GM19328 (cell line): ENCODE data around the gene HAO1.

Source experiments
- ATAC-seq: cut with Tn5 transposase; IDR thresholded peaks from one replicate; pipeline ENCODE4 v1.9.1; 2021; ENCODE audit warnings: mild to moderate bottlenecking, moderate library complexity; ENCODE audit not compliant: unreplicated experiment

HAO1 gene

DNA sequence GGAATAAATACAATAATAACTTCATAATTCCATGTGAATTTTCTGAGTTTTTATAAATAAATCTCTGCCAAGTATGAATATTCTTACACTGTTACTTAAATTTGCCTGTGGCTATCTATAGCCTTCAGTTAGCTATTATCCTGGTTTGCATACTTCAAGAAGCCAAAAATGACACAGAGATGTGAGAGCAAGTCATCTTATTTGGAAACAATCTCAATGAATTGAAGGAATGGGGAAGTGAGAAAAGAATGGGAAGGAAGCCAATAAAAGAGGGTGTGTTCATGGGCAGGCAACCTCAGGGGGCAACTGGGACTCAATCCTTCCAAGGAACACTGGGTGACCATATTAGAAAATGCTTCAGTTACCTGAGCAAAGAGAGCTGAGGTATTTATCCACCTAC lies 9.9 kb downstream of the HAO1 start:
- ATAC-seq = no peak

DNA sequence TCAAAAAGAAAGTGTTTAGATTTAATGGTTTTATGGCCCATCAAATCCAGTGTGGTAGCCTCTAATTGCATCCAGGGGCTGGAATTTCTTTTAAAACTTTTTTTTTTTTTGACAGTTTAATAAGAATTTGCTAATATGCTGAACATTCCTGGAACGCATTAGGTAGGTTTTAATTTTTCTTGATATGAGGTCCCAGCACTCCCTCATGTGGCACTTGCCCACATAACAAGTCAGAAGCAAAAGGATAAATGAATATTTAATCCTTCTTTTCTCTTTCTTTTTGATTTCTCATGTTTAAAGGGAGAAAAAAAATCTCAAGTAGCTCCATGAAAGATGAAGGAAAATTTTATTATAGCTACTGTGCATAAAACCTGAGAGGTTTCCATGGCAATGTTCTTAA lies 13.5 kb downstream of the HAO1 start:
- ATAC-seq = no peak

DNA sequence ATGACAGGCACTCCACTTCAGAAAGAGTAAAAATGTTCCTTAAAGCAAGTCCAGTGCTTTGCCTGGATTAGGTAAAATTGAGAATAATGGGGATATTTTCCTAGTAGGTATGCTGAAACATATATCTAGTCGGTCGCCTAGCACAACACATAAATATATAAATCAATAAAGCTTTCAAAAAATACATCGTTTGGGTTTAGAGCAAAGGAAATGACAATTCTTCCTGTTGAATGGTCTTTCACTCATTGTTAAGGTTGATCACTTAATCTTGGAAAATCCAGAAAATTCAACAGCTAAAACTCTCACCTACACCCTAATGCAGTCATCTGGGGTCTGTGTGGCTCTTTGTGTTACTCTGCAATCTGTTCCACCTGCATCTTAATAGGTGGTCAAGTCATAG lies 13.9 kb downstream of the HAO1 start:
- no peak for ATAC-seq

DNA sequence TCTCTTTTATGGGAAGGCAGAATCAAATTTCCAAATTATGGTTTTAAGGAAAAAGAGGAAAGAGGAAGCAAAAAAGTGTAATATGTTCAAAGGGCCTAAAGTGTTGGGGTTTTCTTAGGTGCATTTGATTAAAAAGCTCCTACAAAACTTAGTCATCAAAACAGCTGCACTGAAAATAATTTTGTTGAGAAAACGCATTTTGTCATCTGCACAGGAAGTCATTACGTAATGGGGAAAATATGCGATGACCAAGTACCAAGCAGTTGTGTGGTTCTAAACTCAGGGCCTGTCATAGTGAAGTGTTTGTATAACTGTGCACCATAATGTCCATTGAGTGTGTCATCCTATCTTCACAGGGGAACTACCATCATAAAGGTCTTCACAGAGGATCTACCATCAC lies 15.6 kb downstream of the HAO1 start:
- ATAC-seq = no peak

DNA sequence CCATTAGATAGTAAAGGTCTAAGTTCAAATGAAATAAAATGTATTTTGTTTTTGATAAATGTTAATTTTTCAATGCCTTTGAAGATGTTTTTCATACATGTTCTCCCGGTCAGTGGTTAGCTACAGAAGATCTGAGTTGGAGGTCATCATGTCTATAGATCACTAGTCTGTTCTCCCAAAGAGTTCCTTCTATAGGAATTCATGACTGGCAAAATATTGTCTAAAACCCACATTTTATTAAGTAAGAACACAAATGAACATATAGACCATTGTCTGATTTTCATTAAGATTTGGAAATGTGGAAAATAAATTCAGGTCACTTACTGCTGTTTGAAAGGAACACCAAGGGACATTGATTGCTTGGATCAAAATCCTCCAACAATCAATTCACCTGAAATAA lies 23.6 kb downstream of the HAO1 start:
- no peak for ATAC-seq

DNA sequence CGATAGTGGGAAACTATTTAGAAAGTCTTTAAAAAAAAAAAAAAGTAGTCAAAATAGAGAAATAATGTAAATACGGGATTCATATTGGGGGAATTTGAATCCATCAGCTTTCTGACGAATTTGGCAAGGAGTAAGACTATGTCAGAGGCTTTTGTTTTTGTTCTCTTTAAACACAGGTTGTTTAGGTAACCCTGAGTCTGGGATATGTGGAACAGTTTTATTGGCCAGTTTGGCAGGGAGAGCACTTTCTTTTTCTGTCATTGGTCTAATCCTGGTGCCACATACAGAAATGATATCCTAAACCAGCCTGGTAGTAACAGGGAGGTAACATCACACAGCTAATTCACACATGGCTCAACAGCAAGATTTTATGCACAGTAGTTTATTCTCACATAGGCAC lies 27.7 kb downstream of the HAO1 start:
- ATAC-seq = no peak

DNA sequence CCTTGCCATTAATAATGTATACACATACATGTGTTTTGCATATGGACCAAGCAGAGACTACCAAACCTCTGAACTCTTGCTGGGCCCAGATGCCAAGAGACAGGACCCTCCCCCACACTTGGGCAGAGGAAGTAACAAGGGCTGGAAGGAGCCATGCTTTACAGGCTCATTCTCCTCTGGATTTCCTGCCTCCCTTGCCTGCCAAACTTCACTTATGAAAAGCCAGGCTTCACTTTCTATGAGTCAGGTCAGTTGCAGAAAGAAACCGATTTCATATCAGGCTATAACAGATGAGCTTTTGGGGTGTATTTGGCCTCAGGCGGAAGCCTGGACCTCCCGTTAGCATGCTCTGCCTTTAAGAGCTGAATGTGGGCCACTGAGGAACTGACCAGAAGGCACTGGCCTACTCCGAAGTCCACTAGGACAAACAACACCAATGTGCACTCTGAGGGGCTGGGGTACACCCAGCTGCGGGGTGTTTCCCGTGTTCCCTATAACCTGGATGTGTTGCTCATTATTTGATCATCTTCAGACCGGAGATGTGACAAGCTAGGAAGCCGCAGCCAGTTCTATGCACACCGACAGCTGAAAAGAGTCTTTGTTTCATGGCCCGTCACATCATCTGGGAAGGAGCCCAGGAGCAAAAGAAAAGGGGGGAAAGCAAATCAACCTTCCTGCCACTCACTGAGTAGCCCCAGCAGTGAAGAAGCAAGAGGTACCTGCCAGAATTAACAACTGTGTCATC lies 28.5 kb downstream of the HAO1 start:
- ATAC-seq = no peak

DNA sequence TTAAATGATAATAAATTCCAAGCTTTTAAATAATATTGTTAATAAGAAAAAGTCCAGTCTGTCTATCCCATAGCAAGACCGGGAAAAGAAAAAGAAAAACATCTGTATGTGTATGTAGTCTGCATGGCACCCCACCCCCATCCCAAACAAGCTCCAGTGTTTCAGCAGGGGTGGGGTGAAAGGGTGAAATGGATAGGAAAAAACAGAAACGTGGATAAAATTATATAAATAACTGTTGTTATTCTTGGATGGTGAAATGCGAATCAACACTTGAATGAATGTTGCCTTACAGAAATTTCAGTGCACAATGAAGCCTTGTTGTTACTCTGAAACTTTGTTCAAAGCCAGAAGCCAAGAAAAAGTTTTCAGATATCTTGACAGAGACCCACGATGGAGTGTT lies 31.4 kb downstream of the HAO1 start:
- ATAC-seq = no peak

DNA sequence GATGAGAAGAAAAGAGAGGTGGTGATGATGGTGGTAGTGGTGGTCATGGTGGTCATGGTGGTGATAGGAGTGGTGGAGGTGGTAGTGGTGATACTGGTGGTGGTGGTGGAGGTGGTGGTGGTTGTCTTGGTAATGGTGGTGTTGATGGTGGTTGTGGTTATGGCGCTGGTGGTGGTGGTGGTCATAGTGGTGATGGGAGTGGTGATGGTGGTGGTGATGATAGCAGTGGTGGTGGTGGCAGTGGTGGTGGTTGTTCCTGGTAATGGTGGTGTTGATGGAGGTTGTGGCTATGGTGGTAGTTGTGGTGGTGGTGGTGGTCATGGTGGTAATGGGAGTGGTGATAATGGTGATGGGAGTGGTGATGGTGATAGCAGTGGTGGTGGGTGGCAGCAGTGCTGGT lies 36.8 kb downstream of the HAO1 start:
- ATAC-seq = no peak

DNA sequence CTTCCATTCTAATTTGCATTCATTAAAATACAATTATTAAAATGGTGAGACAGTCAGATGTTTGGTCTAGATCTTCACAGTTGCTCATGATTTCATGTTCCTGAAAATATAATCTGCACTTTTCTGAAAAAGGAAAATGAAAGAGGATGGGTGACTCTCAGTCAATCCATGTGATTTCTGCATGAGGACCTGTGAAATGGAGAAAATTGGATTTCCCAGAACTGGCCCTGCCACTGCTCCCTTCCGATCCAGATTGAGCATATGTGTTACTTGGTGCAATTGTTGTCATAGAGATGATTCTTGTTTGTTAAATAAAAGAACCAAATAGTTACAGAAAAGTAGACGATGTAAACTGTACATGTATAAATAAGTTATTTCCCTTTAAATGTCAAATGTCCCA lies 37.4 kb downstream of the HAO1 start:
- ATAC-seq = no peak

DNA sequence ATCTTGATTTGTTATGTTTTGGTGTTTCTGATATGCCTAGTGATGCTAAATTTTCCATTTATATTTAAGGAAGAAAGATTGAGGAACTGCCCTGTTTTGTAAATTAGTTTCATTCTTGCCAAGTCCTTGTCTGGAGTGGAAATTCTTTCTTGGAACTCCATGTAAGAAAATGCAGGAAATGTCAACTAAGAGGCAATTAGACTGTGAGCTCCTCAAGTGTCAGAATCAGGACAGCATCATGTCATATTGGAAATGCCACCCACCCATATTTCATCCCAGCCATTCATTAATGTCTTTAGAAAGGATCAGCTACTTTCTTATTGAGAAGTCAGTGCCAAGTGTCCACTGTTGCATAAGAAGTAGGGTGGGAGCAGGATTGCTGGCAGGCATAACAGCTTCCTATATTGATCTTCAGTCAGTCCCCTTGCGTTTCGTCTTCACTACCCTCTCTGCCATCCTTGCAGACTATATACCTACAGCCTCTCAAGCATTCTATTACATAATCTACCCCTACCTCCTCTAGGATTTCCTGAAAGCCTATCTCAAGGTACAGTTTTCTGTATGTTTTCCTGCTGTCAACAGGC lies 42.4 kb downstream of the HAO1 start:
- ATAC-seq = no peak

DNA sequence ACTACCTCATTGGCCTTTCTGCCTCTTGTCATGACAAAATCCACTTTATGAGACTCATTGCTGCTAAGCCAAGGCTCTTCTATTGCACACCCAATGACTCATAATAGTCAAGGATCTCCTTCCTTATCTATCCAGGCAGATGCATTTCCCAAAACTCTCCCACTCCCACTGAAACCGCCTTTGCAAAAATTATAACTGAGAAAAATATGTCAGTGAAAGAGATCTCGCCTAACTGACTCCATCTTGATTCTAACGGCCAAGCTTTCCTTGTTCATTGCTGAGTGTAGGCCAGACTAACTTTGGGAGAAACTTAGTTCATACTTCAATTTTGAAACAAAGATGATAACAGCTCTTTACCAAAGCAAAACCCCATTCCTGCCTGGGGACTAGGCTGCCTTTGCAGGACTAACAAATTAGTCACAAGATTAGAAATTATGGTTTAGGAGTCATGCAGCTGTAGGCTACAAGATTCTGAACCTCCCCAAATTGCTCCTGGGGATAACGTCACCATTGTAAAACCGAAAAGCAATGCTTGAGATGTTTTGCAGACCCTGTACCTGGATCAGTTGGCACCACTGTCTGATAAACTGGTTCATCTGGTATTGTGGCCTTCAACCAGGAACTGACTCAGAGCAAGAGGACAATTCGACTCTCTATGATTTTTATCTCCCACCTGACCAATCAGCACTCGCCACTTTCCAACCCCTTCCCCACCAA lies 47.1 kb downstream of the HAO1 start:
- ATAC-seq = no peak

DNA sequence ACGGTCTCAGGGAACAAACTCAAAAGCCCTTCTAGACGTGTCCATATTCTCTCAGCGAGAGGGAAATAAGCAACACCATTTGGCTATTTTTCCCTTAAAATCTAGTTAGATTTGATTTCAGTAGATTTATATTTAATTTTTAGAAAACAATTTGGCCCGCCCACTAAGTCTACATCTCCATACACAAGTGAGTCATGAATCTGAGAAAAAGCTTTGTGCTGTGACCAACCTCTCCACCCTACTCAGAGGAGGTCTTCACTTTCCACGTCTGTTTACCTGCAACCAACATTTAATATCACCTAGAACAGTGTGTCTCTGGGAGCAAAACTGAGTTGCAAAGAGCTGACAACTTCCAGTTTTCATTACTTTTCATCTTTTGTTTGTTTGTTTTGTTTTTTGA lies 48.6 kb downstream of the HAO1 start:
- no peak for ATAC-seq

DNA sequence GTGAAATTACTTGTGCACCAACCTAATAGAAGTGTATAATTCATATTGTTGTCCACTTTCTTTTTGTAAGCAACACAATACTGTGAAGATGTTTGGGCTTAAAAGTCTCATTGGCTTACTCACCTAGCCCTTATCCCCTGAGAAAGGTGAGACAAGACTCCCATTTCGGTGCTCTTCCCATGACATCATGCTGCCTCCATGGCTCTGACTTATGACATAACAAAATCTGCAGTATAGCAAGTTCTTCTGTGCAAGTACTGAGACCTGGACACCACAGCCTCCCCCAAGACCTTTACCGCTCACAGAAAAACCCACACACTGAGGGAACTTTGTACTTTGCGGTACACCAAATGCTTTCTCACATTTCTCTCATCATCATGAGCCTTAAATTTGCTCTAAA lies 50.5 kb downstream of the HAO1 start:
- ATAC-seq = no peak

DNA sequence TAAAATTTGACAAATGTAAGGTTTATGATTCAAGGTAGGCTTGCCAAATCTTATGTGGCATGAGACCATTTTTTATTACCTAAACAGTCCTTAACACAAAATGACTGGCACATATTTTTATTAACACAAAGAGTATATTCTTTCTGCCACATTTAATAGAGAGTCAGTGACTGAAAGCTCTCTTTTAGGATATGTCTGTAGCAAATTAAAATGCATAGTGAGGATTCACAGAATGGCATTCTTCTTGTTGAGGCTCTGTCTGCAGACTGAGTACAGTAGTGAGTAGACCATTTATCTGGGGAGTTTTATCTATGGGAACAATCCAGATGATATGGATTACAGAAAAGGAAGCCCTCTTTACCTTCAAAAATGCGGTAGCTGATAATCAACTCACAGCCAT lies 56.5 kb downstream of the HAO1 start:
- ATAC-seq = no peak

DNA sequence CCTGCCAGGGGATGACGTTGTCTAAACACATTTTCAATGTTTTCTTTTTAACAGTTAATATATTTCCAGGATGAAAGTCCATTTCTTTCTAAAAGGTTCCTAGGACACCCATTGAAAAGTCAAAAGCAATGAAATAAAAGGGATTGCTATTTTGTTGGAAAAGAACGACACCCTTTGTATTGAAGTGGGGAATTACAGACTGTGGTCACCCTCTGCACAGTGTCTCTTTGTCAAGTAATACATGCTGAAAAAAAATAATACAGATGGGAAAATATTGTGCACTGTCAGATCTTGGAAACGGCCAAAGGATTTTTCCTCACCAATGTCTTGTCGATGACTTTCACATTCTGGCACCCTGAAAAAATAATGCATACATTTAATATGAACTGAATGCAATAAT lies 56.9 kb downstream of the HAO1 start:
- ATAC-seq = no peak

DNA sequence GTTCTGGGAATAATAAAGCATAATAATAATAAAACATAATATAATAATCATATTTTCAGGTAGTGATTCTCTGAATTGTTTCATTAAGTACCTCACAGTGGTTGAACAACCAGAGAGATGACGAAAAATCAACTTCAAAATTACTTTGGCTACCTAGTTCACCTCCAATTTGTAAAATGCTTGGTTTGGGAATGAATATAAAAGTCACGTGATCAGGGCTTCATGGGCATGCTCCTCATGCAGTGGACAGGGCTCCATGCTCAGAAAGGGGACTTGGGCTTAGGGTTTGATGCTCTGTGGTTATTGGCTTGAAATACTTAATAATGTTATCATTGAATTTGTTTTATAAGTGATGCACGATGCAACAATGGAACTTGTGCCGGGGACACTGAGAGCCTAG lies 58.2 kb downstream of the HAO1 start:
- ATAC-seq = no peak

DNA sequence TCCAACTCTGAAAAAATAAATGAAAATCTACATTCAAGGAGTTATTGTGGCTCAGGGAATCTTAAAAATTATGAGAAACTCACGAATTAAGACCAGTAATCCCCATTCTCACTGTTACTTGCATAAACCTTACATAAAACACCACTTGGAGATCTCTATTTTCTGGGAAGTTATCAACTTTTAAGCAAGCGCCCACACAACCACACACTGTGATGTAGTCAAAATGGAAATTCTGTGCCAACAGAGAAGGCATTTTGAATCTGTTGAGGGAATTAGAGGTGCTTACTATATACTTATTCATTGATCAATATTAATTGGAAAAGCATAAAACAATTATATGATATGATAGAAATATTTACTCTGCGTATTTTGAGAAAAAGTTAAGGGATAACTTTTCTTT lies 58.7 kb downstream of the HAO1 start:
- ATAC-seq = no peak

DNA sequence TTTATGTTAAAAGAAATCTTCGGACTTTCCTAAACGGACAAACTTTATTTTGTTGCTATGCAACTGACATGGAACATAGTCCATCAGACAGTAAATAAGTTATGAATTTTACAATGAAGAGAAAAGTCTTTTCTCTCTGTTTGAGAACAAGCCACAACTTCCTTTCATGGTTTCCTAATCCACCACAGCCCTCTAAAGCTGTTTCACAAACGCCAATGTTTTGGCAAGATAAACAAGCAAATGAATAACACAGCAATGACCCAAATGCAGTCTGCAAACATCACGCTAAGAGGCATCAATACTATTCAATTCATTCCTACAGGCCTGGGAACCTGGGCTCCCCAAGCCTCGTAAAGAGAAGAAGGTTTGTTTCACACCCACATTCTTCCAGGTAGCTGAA lies 60.4 kb downstream of the HAO1 start:
- ATAC-seq = no peak

DNA sequence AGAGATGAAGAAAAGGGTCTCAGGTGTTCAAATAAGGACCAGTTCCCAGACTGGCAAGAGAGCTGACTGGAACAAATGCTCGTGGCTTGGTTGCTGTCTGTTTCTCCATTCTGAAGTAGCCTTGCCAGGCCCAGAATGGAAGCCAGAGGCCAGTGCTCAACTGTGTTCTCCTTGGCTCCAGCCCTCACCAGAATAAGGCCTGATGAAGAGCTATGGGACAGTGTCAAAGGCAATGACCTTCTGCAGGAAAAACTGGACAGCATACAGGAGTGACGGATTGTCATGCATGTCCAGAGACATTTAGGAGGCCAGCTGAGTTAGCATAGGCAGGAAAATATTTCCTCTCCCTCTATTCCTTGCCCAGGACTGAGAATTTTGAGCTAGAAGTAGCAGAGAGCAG lies 72.2 kb downstream of the HAO1 start:
- no peak for ATAC-seq

DNA sequence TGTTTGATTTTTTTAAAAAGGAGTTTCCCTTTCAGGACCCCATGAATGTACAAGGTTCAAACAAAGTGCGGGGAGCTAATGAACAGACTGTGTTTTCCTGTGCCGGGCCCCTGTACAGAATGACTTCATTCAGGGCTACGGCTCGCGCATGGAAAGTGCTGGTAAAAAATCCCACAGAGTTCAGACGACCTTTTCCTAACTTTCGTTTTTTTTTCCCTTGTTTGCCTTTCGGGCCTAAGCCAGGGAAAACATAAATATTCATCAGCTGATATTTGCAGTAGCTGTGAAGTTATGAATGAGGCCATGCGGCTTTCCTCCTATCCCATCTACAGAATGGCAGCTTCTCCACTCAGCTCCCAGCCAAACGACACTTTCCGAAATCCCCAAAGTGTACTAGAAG lies 74.0 kb downstream of the HAO1 start:
- ATAC-seq = no peak

DNA sequence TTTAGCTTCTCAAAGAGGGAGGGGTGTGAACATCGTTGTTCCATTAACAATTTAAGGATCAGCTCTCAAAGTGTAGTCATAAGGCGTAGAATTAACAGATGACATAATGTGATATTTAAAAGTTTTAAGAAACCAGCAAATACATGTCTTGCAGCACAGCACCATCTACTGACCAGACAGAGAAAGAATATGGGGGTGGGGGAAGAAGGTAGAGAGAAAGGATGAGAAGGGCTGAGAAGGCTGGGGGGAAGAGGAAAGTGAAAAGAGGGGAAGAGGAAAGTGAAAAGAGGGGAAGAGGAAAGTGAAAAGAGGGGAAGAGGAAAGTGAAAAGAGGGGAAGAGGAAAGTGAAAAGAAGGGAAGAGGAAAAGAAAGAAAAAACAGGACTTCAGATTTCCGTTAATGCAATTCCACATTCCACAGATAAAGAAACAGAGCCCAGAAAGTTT lies 80.9 kb downstream of the HAO1 start:
- ATAC-seq = no peak
